Stimulated activated CD4-positive, alpha-beta T cell treated with anti-CD3 and anti-CD28 coated beads, Interleukin-4, amount 100 ng/mL, for 24 hours (primary cell): ENCODE results near the gene AKAP13.
"Not testable (repeated sequence)": the region's sequence is repeated elsewhere in the genome, so short reads cannot be mapped to it uniquely, and the experiment has no call there.

Experiments
- DNase-seq: peaks from one replicate; pipeline ENCODE4 v3.0.0-alpha.2; 2020

Gene AKAP13

DNA sequence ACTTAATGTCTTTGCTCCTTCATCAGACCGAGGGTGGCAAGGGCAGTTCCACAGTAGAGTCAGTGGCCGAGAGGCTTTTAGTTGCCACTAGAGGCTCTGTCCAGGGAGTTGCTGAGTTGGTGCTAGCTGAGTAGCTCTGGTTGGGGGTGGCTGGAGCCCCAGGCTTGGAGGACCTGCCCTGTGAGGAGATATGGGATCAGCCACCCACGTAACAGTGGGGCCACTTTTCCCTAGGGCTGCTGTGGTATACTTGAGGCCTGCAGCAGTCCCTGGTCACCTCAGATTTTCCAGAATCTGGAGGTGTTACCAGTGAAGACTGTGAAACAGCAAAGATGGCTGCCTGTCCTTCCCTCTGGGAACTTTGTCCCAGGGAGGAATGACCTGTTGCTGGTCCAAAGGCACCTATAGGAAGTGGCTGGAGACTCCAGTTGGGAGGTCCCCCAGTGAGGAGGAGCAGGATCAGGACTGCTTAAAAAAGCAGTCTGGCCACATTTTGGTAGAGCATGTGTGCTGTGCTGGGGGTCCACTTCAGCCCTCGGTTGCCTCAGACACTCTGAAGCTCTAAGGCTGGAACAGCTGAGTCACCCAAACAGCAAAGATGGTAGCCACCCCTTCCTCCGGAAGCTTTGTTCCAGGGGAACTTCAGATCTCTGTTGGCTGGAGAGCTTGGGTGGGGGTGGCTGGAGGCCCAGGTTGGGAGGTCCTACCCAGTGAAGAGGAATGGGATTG, 72.9 kb downstream of the AKAP13 start:
- DNase-seq = no peak

DNA sequence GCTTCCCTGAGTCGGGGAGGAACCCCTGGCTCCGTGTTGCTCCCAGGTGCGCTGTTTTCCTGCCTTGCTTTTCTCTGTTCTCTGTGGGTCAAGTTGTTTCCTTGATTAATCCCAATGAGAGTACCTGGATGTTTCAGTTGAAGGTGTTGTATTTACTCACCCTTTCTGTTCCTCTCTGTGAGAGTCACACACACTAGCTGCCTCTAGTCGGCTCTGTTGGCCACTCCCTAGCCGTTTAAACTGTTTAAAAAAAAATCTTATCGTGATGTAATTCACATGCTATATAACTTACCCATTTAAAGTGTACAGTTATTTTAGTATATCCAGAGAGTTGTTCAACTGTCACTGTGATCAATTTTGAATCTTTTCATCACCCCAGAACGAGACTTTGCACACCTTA, 74.0 kb downstream of the AKAP13 start:
- no peak for DNase-seq

DNA sequence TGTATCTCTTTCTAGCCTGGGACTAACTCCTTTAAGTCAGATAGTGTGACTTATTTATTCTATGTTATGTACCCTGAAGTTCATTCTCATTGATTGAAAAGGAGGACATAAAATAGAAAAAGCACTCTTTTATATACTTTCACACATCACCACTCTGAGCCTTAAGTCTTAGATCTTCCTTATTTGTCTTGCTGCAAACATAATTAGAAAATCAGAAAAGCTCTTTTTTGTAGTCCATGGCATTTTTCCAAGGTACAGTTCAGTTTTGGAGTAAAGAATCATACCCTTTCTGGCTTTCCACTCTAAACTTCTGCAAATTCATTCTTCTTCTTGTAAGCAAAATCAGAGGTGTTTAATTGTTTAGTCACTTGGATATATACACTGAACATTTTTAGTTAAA, 75.5 kb downstream of the AKAP13 start:
- no peak for DNase-seq

DNA sequence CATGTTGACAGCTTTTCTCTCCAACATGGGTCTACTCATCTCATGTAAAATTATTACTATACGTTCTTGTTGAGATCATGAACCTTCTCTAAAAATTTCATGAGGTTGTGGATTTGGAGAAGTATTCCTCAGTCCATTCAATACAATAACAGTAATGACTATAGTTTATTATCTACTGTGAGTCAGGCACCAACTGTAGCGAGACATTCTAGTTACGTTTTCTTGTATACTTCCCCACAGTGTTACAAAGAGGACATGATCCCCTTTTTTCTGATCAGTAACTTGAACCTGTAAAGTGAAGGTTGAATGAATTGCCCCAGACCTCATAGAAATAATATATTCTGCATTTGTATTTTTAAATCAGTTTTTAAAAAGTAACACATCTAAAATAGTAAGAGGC, 76.4 kb downstream of the AKAP13 start:
- no peak for DNase-seq

DNA sequence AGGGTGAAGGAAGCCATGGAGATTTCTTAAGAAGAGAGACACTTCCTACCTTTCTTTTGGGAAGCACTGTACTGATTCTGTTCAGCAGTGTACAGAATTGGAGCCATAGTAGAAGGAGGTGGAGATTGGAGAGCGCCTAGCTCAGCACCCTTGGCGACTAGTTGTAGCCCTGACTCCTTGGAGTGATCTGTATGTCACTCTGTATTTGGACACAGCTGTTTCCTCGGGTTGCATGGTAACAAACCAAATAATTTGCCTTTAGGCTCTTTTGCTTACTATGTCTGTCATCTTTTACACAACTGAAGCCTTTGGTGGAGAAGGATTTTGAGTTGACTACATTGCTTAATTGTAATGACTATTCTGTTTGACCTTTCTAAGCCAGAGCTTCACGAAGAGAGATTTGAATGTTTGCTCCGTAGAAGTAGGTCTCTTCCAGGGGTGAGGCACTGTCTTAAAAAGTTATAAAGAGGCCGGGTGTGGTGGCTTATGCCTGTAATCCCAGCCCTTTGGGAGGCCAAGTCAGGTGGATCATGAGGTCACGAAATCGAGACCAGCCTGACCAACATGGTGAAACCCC, 77.1 kb downstream of the AKAP13 start:
- DNase-seq = no peak

DNA sequence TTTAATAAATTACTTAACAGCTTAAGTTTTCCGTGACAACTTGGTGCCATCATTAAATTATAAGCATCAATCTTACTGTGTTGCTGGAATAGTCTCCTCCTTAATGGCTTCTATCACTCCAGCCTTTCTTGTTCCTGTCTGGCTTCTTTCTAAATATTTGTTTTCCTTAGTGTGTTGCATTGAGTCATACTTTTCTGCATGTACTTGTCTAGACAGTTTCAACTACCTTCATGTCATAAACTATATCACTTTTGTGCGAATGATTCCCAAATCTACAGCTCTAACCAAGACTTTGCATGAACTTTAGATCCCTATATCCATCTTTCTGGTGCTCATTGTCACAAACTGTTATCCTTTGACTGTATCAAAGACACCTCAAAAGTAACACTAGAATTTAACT, 78.4 kb downstream of the AKAP13 start:
- DNase-seq = no peak

DNA sequence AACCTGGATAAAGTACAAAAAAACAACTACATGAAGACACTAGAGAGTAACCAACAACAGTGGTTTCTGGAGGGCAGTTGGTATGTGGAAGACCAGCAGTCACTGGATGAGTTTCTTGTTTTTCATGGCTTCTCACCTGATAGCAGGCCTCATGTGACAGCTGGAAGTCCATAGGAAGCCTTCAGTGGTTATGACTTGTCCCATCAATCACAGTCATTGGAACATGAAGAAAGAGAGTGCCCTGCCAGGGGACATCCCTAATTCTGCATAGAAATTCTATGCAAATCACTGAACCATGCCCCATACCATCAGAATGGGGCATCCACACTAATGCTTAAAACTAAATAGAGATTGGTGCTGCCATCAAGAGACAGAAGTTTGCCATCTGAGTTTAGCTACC, 81.6 kb downstream of the AKAP13 start:
- DNase-seq = no peak

DNA sequence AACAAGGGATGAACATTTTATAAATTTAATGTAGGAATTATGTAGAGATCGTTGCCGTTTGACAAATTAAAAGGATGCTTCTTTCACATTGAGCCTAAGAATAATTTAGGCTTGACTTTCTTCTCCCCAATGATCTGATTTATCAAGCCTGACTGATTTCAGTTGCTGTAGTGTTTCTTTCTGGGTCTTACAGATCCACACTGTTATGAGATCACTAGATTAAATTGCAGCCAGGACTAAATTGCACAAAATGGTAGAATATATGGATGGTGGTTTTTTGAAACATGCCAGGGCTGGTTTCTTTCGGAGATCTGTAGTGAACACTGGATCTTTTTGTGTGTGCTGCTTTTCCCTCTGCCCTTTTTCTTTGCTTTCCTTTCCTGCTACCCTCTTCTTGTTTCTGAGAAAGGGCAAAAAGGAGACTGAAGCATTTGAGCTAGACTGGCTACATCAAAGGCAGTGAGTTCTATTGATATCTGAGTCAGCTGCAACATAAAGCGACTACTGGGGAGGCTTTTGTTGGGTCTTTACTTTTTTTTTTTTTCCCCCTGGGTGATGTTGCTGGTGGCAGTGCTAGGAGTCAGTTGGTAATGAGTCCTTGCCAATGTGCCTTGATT, 83.0 kb downstream of the AKAP13 start:
- DNase-seq = no peak

DNA sequence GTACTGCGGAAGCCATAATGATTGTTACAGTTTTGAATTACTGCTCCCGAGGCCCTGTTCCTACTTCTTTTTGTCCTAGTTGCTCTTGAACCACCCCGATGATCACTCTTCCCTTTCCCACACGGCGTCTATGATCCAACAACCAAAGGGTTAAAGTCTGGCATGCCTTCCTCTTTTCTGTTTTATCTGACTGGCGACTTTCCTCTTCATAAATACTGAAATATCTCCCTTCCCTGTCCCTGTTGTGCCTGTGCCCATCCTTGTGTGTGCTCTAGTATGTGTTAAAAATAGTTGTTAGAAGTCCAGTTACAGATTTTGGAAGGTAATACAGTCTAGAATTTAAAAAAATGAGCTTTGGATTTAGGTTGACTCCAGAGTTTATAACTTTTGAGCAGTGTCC, 83.6 kb downstream of the AKAP13 start:
- no peak for DNase-seq

DNA sequence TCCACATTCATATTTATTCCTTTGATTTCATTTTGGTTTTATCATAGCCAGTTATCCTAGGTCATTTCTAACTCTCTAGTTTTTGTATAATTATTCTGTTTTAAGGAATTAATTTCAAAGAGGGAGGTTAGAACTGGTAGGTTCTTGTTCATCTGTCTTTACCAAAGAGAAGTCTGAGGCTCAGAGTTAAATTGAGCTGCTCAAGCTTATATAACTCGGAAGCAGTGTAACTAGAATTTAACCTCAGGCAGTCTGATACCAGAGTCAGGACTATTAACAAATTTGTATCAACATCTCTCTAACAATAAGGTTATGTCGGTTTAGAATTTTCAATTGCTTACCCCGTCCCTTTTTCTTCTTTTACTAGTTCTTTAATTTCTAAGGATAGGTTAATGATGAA, 84.1 kb downstream of the AKAP13 start:
- no peak for DNase-seq

DNA sequence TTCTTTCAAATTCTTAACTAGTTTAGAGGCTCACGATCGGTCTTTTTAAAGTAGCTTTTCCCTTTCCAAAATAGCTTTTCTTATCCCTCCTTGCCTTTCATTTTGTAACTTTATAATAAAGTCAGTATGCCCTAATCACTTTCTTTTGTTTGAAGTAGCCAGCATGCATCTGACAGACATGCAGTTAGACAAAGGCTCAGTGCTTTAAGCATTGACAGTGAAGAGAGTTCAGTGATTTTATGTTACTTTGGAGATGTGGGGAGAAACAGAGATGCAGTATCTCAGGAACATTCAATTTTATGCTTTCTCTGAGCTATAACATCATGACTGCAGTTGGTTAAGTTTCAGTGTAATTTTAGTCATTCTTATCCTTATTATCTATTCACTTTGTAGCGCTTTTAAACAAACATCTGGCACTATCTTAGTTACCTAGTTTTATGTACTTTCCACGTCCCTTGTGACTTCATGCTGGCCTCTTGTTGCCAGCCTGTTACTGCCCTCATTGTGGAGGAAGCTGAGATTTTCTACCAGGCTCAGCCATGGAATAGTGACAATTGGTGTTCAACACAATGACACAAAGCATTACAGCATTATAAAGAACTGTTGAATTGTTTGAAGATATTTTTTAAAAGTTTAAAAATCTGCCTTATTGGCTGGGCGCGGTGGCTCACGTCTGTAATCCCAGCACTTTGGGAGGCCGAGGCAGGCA, 90.3 kb downstream of the AKAP13 start:
- DNase-seq = no peak

DNA sequence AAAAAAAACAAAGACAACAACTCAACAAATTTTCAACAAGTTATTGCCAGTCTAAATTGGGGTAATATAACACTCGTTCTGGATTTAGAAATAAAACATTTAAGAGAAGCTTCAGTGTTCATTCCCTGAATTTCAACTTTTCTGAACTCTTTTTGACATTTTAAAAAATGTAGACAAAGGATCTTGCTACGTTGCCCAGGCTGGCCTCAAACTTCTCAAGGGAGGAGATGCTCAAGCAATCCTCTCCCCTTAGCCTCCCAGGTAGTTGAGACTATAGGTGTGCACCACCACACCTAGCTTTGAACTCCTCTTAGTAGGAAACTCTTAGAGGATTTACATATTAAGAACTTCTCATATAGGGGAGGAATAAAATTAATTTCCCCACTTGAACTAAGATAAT, 91.9 kb downstream of the AKAP13 start:
- DNase-seq = no peak

DNA sequence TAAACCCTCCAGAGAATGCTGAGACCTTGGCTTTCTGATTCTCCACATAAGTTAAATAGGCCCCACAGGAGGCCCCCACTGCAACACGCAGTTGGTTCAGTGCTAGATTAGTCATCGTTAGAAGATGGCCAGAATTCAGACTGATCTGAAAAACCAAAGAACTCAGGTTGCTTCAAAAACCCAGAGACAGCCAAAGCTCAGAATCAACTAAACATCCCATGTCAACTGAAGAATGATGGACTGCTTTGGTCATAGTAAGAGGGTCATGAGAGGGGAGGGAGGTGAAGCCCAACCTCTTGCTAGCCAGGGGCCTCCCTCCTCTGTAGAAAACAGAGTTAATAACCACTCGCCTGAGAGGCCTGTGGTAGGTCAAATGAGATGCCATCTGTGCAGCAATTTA, 93.1 kb downstream of the AKAP13 start:
- no peak for DNase-seq

DNA sequence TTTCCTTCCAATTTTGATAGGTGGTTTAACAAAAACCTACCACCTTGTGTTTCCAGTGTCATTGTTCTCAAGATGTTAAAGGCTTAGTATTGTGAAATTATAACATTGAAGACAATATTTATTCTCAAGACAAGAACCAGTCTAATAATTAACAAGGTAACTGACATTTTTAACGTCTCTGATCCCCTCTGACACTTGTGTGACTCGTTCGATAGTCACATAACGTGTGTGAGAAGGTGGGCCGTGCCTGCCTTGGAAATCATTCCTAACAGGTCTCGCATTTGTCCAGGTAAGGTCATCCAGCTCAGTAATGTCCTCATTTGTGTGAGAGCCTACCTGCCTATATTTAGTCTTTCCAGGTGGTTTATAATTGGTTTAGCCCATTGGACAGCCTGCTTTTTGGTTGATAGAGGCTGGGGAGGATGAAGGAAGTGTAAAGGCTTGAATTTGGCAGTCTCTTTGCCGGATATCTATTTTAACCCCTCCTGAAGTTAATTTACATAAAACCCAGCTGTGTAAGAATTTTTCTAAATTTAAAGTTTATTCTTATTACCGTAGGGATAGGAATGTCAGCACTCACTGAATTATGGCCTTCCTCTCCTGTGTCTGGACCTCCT, 94.4 kb downstream of the AKAP13 start:
- no peak for DNase-seq

DNA sequence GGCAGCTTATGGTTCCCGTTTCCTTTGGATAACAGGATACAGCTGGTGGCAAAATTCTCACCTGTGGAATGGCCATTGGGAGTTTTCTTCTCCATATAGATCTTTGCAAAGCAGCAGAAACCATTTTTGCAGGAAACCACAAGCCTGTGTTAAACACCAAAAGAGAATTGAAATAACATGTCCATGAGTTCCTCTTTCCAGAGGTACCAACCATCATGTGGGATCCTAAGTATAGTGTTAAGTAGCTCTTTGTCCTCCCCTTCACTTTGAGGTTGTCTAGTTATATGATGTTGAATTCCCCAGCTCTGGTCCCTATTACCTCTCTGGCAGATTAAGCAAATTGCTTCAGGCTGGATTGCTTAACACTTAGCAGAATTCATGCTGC, 94.9 kb downstream of the AKAP13 start:
- no peak for DNase-seq

DNA sequence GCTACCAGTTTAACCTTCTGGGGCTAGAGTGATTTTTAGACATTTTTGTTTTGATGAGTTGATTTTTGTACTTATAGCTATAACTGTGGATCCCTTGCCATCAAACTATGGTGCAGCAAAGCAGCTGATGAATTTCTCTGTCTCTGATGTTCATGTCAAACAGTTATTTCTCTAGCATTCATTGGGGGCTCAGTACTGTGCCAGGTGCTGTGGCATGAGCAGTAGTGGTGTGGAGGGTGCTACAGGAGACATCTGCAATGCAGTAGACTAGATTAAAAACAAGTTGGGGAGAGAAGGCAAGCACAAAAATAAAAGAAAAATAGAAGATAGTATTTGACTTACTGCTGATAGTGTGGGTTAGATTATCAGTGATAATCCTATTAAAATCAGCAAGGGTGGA, 95.3 kb downstream of the AKAP13 start:
- DNase-seq = no peak

DNA sequence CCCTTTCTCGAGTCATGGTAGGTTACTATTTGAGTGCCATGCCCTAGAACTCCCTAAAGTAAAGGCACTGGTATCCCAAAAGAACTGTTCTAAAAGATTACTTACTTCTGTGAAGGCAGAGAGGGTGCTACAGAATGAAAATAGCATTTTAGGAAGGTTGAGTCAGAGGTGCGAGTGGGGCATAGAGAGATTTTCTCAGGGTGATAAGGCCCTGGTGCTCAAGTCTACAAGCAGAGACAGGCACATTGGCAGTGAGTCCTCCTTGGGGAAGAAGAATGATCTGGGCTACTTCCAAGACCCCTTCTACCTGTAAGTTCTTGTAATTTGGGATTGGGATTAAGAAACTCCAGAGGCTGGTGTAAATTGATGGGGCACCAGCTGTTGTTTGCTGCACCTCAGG, 96.7 kb downstream of the AKAP13 start:
- DNase-seq = no peak

DNA sequence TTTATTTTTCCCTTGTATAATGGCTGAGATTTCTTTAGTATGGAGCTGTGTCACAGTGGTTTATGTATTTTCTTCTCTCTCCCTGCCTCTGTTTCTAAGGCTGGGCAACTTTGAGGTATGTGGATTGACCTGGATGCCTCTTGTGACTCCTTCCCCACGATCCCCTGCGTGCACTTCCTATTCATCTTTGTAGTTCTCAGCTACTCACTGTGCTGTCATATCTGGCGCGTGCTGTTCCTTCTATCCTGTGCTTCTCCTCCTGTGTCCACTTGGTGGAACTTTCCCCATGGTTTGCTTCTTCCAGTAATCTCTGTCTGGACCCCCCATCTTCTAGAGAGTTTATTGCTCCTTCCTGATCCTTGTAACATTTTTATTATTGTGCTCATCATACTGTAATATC, 97.3 kb downstream of the AKAP13 start:
- no peak for DNase-seq

DNA sequence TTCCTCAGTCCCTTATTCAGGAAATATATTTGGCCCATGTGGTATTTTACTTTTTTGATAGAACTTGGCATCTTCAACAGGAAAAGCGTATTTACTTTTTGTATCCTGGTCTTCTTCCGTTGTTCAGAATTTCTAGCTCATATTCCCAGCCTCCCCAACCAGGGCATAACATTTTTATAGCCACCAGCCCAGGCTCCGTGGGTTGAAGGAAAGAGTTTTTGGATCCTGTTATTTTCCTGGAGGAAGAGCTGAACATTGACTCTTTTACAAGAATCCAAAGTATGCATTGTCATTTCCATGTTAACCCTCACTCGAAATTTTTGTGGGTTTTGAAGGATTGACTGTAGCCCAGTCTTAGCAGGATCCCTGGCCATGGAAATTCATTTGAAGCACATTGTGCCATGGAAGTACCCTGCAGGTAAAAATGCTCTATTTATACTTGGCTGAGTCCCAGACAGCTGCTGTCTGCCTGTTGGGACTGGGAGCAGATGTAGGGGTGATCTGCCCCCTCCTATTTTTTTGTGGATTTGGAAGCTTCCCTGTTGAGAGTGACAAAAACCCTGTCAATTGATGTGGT, 98.8 kb downstream of the AKAP13 start:
- no peak for DNase-seq

DNA sequence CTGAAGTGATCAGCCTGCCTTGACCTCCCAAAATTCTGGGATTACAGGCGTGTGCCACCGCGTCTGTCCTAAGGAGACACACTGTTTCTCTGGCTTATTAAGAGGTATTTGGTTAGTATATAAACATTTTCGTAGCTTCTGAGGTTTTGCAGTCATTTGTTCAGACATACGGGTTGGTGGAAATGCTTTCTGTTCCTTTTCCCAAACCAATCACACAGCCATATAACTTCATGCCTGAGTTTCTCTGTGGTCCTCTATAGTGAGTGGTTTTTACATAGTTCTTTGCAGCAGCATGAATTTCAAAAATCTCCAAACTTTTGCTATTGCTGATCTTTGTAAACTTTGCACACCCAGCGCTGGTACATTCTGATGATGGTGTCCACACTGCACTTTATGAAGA, 100.5 kb downstream of the AKAP13 start:
- no peak for DNase-seq

DNA sequence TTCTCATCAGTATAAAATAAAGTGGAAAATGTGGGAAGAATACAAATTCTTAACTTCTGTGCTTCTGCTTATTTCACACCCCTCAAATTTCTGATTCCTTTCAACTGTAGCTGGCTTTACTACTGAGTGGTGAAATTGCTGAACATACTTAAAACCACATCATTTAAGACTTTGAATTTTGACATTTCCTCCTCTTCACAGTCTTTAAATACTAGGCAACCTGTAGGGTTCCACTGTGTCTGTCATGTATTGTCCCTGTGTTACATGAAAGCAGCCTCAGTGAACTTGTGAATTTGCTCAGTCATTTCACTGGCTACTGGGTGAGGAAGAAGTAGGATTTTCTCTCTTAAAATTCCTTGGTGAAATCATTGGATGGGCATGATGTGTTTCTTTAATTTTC, 101.1 kb downstream of the AKAP13 start:
- not testable (repeated sequence) for DNase-seq

DNA sequence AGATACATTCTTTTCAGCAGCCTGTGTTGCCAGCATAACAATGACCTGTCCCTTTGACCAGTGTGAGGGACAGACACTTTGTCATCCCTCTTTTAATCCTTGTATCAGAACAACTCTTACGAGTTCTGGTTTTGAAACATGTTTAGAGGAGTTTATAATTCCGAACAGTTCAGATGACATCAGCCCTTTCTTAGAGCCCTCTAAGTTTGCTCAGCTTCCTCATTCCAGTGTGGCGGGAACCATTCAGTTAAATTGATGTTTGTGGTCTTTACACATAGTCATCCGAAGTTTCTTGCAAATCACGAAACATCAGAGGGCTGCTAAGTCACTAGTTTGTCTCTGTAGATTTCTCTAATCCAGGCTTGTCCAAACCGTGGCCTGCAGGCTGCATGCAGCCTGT, 102.5 kb downstream of the AKAP13 start:
- DNase-seq = no peak

DNA sequence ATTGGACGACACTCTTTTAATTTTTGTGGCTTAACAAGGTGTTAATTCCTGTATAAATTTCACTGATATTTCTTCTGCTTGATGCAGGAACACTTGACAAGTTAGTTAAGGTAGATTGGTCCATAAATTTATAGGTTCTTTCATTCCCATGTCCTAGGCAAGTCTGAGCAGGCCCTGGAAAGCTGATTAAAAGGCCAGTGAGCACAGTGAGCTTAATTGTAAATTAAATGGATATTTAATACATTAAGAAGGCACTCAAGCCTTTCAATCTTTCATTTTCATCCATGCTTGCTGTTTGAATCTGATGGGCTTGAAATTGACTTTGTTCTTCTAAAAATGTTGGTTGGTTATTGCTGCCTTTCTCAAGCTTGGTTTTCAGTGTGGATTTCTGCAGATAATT, 103.6 kb downstream of the AKAP13 start:
- not testable (repeated sequence) for DNase-seq
